Stimulated activated CD4-positive, alpha-beta T cell treated with anti-CD3 and anti-CD28 coated beads, Interleukin-4, amount 100 ng/mL, for 1 hour (primary cell): ENCODE results near the gene PPM1H.

ENCODE experiments used
- DNase-seq: peaks from one replicate; pipeline ENCODE4 v3.0.0-alpha.2; 2020

The PPM1H gene

GRCh38 chr12:62865937-62866336 lies 69.0 kb downstream of the PPM1H start:
- no peak for DNase-seq

- no peak for DNase-seq
Observed at GRCh38 chr12:62865065-62865464, 69.9 kb downstream of the PPM1H start.

GRCh38 chr12:62862259-62862881 lies 72.6 kb downstream of the PPM1H start:
- no peak for DNase-seq

GRCh38 chr12:62861586-62861985 lies 73.4 kb downstream of the PPM1H start:
- no peak for DNase-seq

- DNase-seq: no peak
Observed at GRCh38 chr12:62860501-62861411, 74.2 kb downstream of the PPM1H start.

GRCh38 chr12:62860020-62860419 lies 74.9 kb downstream of the PPM1H start:
- no peak for DNase-seq

GRCh38 chr12:62859321-62859737 lies 75.6 kb downstream of the PPM1H start:
- no peak for DNase-seq

- no peak for DNase-seq
Observed at GRCh38 chr12:62856454-62856853, 78.5 kb downstream of the PPM1H start.

- no peak for DNase-seq
Observed at GRCh38 chr12:62854024-62854423, 80.9 kb downstream of the PPM1H start.

- no peak for DNase-seq
Observed at GRCh38 chr12:62849398-62849797, 85.6 kb downstream of the PPM1H start.

GRCh38 chr12:62848418-62848817 lies 86.5 kb downstream of the PPM1H start:
- no peak for DNase-seq

- no peak for DNase-seq
Observed at GRCh38 chr12:62847709-62848108, 87.2 kb downstream of the PPM1H start.

GRCh38 chr12:62846491-62846890 lies 88.5 kb downstream of the PPM1H start:
- DNase-seq: no peak

- DNase-seq: no peak
Observed at GRCh38 chr12:62844915-62845314, 90.0 kb downstream of the PPM1H start.

- DNase-seq: no peak
Observed at GRCh38 chr12:62843716-62844115, 91.2 kb downstream of the PPM1H start.

- no peak for DNase-seq
Observed at GRCh38 chr12:62841846-62842245, 93.1 kb downstream of the PPM1H start.

GRCh38 chr12:62840806-62841205 lies 94.1 kb downstream of the PPM1H start:
- no peak for DNase-seq

- no peak for DNase-seq
Observed at GRCh38 chr12:62839869-62840660, 94.9 kb downstream of the PPM1H start.

- no peak for DNase-seq
Observed at GRCh38 chr12:62834971-62835547, 99.9 kb downstream of the PPM1H start.

GRCh38 chr12:62834406-62834805 lies 100.5 kb downstream of the PPM1H start:
- no peak for DNase-seq

GRCh38 chr12:62833634-62834033 lies 101.3 kb downstream of the PPM1H start:
- no peak for DNase-seq

- DNase-seq: no peak
Observed at GRCh38 chr12:62832558-62832957, 102.4 kb downstream of the PPM1H start.

- no peak for DNase-seq
Observed at GRCh38 chr12:62832027-62832426, 102.9 kb downstream of the PPM1H start.
